ENCODE results near the gene SOHLH2. TPM values are rescaled to one million over a fixed set of nuclear protein-coding genes. Genes with fewer than 3 reads are reported as not detected.

SOHLH2 gene
- total RNA-seq, 1 donor from 2014 or later = 0.53 TPM

- TF ChIP-seq CTCF (IDR thresholded peaks at IDR 0.05; ENCODE audit: insufficient read depth, low read length, severe bottlenecking) = no peak
- no peak for DNase-seq (ENCODE audit: low read depth)
- Histone ChIP-seq H3K36me3 (ENCODE audit: control insufficient read depth, insufficient read depth, low read length) (no peaks in the 10 kb centered on the region), H3K4me3 (ENCODE audit: low read depth, low read length) (no peak overlapping the region), H3K27me3 (ENCODE audit: control insufficient read depth, insufficient read depth, low read length) (peaks cover 20% of the 10 kb centered on the region)
- FAIRE-seq = no peak
Measured at GRCh38 chr13:36131931-36132297, 82.4 kb downstream of the SOHLH2 start.

- no peak for FAIRE-seq
- no peak for DNase-seq (ENCODE audit: low read depth)
- peaks cover 20% of the 10 kb centered on the region for H3K27me3 ChIP-seq (ENCODE audit: control insufficient read depth, insufficient read depth, low read length)
- no peaks in the 10 kb centered on the region for H3K36me3 ChIP-seq (ENCODE audit: control insufficient read depth, insufficient read depth, low read length)
- no peak for TF ChIP-seq CTCF (IDR thresholded peaks at IDR 0.05; ENCODE audit: insufficient read depth, low read length, severe bottlenecking)
- H3K4me3 ChIP-seq (ENCODE audit: low read depth, low read length) = peak within 1 kb of the TSS; percentile 16
Measured at GRCh38 chr13:36131222-36131930, 83.0 kb downstream of the SOHLH2 start, which contains the start of gene DCLK1. Gene DCLK1 (minus strand): TSS chr13:36131382.

- FAIRE-seq (no peak), DNase-seq (ENCODE audit: low read depth) (no peak)
- peak overlapping the region; percentile 16 for H3K4me3 ChIP-seq (ENCODE audit: low read depth, low read length)
- no peaks in the 10 kb centered on the region for H3K36me3 ChIP-seq (ENCODE audit: control insufficient read depth, insufficient read depth, low read length)
- H3K27me3 ChIP-seq (ENCODE audit: control insufficient read depth, insufficient read depth, low read length) = peaks cover 20% of the 10 kb centered on the region
- no peak for TF ChIP-seq CTCF (IDR thresholded peaks at IDR 0.05; ENCODE audit: insufficient read depth, low read length, severe bottlenecking)
Measured at GRCh38 chr13:36130552-36131221, 83.7 kb downstream of the SOHLH2 start.

- H3K27me3 ChIP-seq (ENCODE audit: control insufficient read depth, insufficient read depth, low read length) = peaks cover 20% of the 10 kb centered on the region
- TF ChIP-seq CTCF (IDR thresholded peaks at IDR 0.05; ENCODE audit: insufficient read depth, low read length, severe bottlenecking) = no peak
- no peaks in the 10 kb centered on the region for H3K36me3 ChIP-seq (ENCODE audit: control insufficient read depth, insufficient read depth, low read length)
- no peak for DNase-seq (ENCODE audit: low read depth)
- H3K4me3 ChIP-seq (ENCODE audit: low read depth, low read length) = no peak overlapping the region
- FAIRE-seq = no peak
Measured at GRCh38 chr13:36130193-36130551, 84.2 kb downstream of the SOHLH2 start.

- Histone ChIP-seq H3K27me3 (ENCODE audit: control insufficient read depth, insufficient read depth, low read length) (peaks cover 20% of the 10 kb centered on the region), H3K4me3 (ENCODE audit: low read depth, low read length) (no peak overlapping the region), H3K36me3 (ENCODE audit: control insufficient read depth, insufficient read depth, low read length) (no peaks in the 10 kb centered on the region)
- no peak for TF ChIP-seq CTCF (IDR thresholded peaks at IDR 0.05; ENCODE audit: insufficient read depth, low read length, severe bottlenecking)
- DNase-seq (ENCODE audit: low read depth) = no peak
- no peak for FAIRE-seq
Measured at GRCh38 chr13:36129539-36129938, 84.8 kb downstream of the SOHLH2 start.

Data from bronchial epithelial cell (primary cell).